Stimulated activated CD8-positive, alpha-beta memory T cell treated with anti-CD3 and anti-CD28 coated beads, Interleukin-2, amount 100 ng/mL, for 48 hours (primary cell): ENCODE measurements around the gene SCN1B.

Source experiments
- DNase-seq, 2 donors: peaks; one replicate each; pipeline ENCODE4 v3.0.0-alpha.2; 2020; ENCODE audit warnings: low read depth in 2 of 2

SCN1B gene

DNA sequence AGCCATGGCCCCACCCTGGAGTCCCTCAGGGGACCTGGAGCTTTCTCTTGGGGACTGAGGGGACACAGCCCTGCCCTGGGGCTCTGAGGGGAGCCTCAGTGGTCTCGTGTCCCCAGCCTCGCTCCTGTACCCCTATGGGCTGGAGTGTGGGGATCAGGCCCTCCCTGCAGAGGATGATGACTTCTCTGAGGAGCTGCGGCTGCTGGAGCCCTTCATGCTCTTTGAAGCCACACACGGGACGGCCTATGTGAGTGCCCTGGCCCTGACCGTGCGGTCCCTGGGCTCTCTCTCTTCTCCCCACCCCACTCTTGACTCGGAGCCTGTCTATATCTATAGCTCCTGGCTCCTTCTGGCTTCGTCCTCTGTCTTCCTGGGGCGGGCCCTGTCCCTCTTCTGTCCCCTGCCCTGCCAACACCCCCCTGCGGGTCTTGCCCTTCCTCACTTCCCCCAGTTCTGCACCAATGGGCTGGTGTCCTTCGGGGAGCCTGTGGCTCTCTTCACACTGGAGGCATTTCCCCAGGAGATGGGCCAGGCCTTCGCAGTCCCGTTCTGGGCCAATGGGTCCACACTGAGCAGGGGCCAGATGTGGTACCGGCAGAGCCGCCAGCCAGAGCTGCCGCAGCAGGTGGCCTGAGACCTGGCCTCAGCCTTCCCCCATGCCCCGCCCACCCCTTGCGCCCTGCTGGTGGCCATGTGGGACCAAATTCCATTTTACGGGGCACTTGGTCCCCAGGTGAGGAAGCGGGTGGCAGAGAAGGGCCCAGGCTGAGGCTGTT, 44.3 kb downstream of the SCN1B start:
- no peak for DNase-seq

DNA sequence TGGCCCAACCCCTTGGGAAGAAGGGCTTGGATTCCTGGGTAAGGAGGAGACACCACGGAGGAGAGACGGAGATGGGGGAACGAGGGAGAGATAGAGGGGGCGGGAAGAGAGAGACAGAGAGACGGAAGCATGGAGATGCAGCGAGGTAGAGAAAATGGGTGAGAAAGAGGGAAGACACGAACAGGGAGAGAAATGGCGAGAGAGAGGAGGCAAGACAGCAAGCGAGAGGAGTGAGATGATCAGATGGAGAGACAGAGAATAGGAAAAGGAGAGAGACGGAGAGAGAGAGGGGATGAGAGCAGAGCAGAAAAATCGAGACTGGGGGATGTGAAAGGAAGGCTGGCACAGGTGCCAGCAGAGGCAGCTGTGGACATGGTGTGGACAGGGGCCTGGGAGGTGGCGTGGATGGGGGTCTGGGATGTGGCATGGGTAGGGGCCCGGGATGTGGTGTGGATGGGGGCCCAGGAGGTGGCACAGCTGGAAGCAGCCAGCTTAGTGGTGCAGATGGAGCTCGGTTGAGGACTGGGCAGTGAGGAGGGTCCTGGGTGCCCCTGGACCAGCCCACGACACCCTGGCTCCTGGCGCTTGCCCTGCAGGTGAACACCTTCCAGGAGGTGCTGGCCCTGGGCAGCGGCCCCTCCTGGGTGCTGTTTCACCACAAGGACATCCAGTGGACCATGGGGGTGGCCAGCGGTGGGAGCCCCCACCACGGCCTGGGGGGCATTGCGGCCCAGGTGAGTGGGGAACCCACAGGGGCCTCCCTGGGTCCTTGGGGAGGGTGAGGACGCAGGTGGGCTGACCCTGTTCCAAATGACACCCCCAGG, 45.1 kb downstream of the SCN1B start:
- no peak for DNase-seq

DNA sequence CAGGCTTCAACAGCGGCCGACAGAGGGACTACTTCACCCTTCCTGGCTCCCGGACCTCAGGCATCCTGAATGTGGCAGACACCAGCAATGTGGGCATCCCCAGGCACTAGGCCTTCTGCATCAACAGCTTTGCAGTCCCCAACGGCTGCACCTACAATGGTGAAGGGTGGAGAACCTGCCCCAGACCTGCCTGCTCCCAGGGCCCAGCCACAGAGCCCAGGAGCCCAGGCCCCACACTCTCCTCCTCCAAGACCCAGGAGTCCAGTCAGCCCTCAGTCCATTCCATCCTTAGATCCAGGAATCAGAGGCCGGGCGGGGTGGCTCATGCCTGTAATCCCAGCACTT, 45.7 kb downstream of the SCN1B start:
- no peak for DNase-seq

DNA sequence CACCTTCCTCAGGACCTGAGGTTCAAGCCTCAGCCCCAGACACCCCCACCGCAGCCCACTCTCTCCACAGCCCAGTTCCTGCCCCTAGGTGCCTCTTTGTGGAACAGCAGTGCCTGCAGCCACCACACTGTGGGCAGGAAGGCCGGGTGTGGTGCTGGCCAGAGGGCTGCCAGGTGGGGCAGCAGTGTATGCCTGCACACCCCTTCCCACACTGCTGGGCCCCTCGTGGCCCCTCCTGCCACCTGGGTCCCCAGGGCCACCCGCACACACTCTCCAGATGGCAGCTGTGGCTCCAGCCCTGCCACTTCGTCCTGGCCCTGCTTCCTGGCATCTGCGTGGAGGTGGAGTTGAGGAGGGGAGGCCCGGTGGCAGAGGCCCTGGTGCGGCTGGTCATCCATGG, 46.4 kb downstream of the SCN1B start:
- DNase-seq: no peak

DNA sequence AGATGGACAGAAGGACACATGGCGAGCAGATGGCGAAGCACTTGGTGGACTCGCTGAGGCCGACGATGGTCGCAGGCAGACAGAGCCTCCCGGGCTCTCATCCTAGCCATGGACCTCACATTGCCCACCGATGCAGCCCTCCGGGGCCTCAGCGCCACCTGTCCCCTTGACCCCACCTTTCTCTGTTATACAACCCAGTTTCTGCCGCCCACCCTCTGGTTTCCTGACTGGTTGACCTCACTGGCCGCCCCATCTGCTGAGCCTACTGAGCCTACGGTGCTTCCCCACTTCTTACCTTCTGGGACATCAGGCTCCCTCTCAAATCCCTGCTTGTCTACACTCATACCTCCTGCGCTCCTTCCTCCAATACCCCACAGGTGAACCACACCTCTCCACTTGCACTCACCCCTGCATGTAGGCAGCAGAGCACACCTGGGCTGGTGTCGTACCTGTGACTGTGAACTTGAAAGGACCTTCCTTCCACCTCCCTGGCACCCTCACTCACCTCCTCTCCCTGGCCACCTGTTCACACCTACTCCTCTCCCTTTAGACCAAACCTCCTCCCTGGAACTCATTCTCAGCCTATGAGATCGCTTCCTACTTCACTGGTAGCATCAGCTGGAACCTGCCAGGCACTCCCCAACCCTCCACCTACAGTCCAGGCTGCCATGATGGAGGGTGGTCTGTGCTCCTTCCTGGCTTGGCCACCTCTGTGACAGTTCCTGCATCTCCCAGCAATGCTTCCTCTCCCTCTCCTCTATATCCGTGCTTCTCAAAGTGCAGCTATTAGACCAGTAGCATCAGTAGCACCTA, 47.3 kb downstream of the SCN1B start:
- DNase-seq: no peak

DNA sequence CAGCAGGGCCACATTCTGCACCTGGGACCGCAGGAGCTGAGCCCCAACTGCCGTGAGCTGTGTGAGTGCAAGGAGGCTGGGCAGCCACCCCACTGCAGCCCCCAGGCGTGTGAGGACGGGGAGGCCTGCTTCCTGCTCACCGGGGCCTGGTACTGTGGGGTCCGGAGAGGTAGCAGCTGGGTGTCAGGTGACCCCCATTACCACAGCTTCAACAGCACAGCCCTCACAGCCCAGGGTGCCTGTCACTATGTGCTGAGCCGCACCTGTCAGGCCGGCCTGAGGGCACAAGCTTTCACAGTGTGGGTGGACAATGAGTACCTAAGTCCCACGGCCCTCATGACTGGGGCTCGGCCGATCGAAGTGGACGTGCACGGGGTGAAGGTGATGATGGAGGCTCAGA, 49.6 kb downstream of the SCN1B start:
- DNase-seq: no peak

DNA sequence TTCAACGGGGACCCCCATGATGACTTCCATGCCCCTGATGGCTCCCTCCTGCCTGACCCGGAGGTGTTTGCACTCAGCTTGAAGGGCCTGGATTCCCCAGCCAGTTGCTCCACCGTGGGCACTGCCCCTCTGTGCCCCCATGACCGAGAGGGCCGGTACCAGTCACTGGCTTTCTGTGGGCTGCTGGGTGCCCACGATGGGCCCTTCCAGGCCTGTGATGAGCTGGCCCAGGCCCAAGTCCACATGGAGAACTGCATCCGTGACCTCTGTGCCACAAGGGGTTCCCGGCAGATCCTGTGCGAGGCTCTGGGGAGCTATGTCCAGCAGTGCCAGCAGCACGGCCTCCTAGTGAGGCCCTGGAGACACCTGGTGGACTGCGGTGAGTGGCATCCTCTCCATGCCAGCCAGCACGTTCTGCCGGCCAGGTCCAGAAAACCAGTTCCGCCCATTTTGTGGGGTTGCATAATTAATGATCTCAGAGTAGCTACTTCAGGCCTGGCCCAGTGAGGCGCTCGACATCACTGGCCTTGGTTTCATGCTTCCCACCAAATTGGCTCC, 50.4 kb downstream of the SCN1B start:
- DNase-seq: no peak

DNA sequence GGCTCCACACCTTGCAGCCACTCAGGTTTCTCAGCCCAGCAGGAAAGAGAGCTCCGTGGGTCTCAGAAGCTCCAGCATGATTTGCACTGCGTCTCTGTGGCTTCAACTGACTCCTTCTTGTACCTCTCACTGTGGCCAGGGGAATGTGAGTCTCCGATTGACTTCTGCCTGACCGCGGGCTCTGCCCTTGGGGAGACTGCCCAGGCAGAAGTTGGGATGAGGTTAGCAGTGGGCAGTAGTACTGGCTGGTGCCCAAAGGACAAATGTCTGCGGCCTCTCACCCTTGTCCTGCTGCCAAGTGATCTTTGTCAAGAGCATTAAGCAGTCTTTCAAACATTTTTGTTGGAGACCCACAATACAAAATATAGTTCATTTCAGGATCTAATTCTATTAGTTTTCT, 50.9 kb downstream of the SCN1B start:
- no peak for DNase-seq

DNA sequence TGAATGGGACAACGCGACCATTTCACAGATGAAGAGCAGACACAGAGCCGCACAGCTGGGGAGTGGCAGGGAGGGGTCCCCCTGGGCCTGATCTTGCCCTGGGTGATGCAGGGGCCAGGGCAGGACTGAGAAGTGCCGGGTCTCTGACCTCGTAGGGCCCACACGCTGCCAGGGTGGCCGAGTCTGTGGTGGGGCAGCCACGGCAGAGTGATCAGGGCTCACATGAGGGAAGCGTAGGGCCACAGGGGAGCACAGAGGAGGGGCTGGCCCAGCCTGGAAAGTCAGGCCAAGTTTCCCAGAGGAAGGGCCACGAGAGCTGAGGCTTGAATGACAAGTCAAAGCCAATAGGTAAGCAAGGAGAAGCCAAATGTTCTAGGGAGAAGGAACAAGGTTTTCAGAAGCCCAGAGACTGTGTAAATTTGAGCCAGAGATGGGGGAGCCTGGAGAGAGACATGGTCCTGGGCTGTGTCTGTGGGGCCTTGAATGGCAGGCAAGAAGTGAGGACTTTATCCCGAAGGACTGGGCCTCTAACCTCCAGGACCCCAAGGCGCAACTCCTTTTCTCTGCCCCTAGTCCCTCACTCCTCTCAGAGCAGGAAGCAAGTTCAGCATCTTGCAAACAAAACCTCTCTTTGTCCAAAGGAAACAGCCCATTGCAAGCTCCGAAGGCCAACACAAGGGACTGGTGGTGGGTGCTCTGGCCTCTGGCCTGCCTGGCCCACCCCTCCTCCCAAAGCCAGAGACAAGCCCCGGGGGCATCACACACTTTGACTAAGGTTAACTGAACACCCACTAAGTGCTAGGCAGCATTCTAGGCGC, 53.6 kb downstream of the SCN1B start:
- no peak for DNase-seq

DNA sequence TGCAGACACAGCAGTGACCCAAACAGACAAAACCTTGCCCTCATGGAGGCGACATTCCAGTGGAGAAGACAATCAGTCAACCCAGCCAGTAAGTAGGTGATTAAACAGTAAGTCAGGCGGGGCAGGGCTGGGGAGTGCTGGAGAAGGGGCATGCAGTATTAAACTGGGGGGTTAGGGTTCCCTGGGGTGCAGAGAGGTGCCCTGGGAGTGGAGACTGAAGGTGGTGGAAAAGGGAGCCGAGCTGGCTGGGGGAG, 54.2 kb downstream of the SCN1B start:
- DNase-seq: no peak

DNA sequence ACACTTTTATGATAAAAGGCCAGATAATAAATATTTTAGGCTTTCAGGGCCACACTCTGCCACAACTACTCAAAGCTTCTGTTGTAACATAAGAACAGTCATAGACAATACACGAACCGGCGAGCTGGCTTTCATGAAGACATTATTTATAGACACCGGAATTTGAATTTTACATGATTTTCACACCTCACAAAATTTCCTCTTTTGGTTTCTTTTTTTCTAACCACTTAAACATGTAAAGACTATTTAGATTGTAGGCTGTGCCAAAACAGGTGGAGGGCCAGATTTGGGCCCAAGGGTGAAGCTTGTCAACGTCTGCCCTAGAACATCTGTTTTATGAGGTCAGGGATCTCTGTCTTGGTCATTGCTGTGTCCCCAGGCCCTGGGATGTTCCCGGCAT, 55.7 kb downstream of the SCN1B start:
- DNase-seq: no peak

DNA sequence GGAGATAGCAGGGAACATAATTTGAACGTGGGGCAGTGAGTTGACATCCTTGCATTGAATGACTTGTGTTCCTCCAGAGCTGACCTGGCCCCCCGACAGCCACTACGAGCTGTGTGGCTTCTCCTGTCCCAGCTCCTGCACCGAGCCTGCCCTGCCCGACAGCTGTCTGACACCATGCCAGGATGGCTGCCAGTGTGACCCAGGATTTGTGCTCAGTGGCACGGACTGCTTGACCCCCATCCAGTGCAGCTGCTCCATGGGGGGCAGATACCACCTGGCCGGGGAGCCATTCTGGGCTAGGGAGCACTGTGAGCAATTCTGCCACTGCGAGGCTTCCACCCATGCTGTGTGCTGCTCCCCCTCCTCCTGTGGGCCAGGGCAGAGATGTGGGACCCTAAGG, 56.2 kb downstream of the SCN1B start:
- no peak for DNase-seq

DNA sequence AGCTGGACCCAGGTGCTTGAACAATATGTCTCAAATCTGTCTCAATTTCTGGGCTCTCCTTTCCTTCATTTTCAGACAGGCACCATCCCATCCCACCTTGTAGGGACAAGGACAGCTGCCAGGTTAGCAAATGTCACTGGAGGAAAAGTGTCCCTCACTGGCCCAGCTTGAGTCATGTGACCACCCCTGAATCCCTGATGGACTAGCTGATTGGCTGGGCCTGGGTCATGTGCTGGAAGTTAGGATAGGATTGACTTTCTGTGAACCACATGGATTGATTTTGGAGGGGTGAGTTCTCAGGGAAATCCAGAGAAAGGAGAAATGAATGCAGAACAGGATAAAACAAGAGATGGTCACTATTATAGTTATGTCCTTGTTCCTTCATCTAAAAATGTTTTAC, 57.1 kb downstream of the SCN1B start:
- no peak for DNase-seq

DNA sequence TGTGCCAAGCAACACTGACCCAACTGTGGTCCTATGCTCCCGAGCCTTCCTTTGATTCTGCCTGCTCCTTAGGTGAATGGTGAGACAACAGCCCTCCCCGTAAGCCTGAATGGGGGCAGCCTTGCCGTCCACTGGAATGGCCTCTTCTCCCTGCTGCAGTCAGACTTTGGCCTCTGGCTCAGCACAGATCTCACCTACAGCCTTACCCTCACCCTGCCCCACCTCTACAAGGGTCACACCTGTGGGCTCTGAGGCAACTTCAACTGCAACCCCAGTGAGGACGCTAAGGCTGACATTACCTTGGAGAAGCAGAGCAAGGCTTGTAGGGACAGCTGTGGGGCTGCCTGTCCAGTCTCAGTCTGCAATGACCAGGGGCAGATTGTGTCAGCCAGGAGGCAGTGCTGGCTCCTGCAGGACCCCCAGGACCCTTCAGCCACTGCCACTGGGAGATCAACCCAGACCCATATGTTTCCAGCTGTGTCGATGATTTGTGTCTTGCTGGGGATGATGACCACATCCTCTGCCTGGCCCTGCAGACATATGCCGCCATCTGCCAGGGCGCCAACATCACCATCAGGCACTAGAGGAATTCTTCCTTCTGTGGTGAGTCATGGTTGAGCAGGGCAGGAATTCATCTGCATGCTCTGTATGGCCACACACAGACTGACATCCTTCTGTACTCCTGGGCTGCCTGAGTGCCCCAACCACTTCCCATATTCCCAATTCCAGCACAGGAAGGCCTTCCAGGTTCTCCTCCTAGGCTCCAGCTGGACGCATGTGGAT, 58.1 kb downstream of the SCN1B start:
- no peak for DNase-seq

DNA sequence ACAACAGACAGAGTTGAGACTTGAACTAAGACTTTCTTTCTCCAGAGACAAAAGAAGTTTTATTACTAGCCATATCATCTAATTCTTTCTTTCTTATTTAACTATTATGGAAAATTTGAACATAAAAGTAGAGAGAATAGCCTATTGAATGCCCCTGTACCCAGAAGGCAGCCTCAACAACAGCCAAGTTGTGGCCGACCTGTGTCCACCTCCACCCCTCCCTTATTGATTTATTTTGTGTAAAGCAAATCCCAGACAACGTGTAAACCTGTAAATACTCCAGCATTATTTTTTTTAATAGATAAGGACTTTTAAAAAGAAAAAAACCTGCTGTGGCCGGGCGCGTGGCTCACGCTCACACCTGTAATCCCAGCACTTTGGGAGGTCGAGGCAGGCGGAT, 59.3 kb downstream of the SCN1B start:
- DNase-seq: no peak
